Keratinocyte (primary cell): Measurements from ENCODE around the gene IGFBP3. TPM values are rescaled to one million over a fixed set of nuclear protein-coding genes. Genes with fewer than 3 reads are reported as not detected.

ENCODE experiments used
- DNase-seq: peaks from one replicate; pipeline ENCODE4 v3.0.0-alpha.2; 2011; ENCODE audit warnings: low read depth, missing footprints, low spot score
- FAIRE-seq: peaks from 2 replicates; lab custom pipeline; 2011; peaks lifted over from hg19 to GRCh38; lab: Jason Lieb, UNC
- H2AFZ ChIP-seq: 2 replicates; pipeline ENCODE4 v1.6.0; 2012; ENCODE audit warnings: low read length, control low read depth, inconsistent platforms; ENCODE audit not compliant: control insufficient read depth
- H3K27ac ChIP-seq: 2 replicates; pipeline ENCODE4 v1.5.1; 2011; ENCODE audit warnings: low read length; ENCODE audit not compliant: control insufficient read depth, insufficient read depth
- H3K27me3 ChIP-seq: 3 replicates; pipeline ENCODE4 v1.6.0; 2011; ENCODE audit warnings: low read length; ENCODE audit not compliant: control insufficient read depth, insufficient read depth; ENCODE audit errors: extremely low read depth
- H3K36me3 ChIP-seq, 2 experiments: 2 replicates in 1 of 2; 3 replicates in 1 of 2; pipeline ENCODE4 v1.5.1; 2011; ENCODE audit warnings: low read length in 2 of 2, mild to moderate bottlenecking in 1 of 2; ENCODE audit not compliant: control insufficient read depth in 2 of 2, insufficient read depth in 2 of 2; ENCODE audit errors: extremely low read depth in 1 of 2
- H3K4me1 ChIP-seq: 3 replicates; pipeline ENCODE4 v1.5.1; 2011; ENCODE audit warnings: low read length; ENCODE audit not compliant: control insufficient read depth, insufficient read depth; ENCODE audit errors: extremely low read depth
- H3K4me2 ChIP-seq: 3 replicates; pipeline ENCODE4 v1.6.0; 2011; ENCODE audit warnings: low read depth, low read length; ENCODE audit not compliant: control insufficient read depth, insufficient read depth; ENCODE audit errors: extremely low read depth
- H3K4me3 ChIP-seq, 3 experiments: fragments of 200-600 bp in 1 of 3; sonication (generic) in 1 of 3; 2 replicates in 2 of 3; 3 replicates in 1 of 3; pipeline ENCODE4 v1.5.1; 2011 to 2016; ENCODE audit warnings: low read length in 3 of 3, mild to moderate bottlenecking in 3 of 3, control low read depth in 2 of 3, inconsistent platforms in 1 of 3, low read depth in 1 of 3, mixed read lengths in 1 of 3, mixed run types in 1 of 3, moderate library complexity in 1 of 3; ENCODE audit not compliant: control insufficient read depth in 2 of 3, insufficient read depth in 2 of 3; ENCODE audit errors: extremely low read depth in 1 of 3
- H3K79me2 ChIP-seq: 2 replicates; pipeline ENCODE4 v1.6.0; 2012; ENCODE audit warnings: low read length; ENCODE audit not compliant: control insufficient read depth, insufficient read depth
- H3K9ac ChIP-seq: 3 replicates; pipeline ENCODE4 v1.6.0; 2011; ENCODE audit warnings: low read length; ENCODE audit not compliant: control insufficient read depth, insufficient read depth; ENCODE audit errors: extremely low read depth
- H3K9me1 ChIP-seq: 3 replicates; pipeline ENCODE4 v1.6.0; 2011; ENCODE audit warnings: low read length; ENCODE audit not compliant: control insufficient read depth, insufficient read depth; ENCODE audit errors: extremely low read depth
- H3K9me3 ChIP-seq: 2 replicates; pipeline ENCODE4 v1.5.1; 2012; ENCODE audit warnings: low read depth, low read length; ENCODE audit not compliant: control insufficient read depth
- H4K20me1 ChIP-seq: 3 replicates; pipeline ENCODE4 v1.6.0; 2011; ENCODE audit warnings: low read length; ENCODE audit not compliant: control insufficient read depth, insufficient read depth; ENCODE audit errors: extremely low read depth
- CTCF ChIP-seq, 3 experiments: IDR thresholded peaks in 1 of 3; conservative IDR thresholded peaks in 1 of 3; optimal IDR thresholded peaks in 1 of 3; 2 replicates in 2 of 3; 3 replicates in 1 of 3; pipeline versions ENCODE3 to v1.5.1; 2011; ENCODE audit warnings: low read length in 3 of 3, mild to moderate bottlenecking in 3 of 3, moderate library complexity in 2 of 3, control low read depth in 1 of 3, inconsistent platforms in 1 of 3; ENCODE audit not compliant: insufficient read depth in 2 of 3; ENCODE audit errors: extremely low read depth in 1 of 3
- EZH2 ChIP-seq: IDR thresholded peaks from one replicate; pipeline ENCODE4 v1.6.1; 2012; ENCODE audit warnings: inconsistent platforms, mild to moderate bottlenecking, low read length, moderate library complexity
- dilution Hi-C: fragments of 300-500 bp; cut with MboI; formaldehyde crosslinking; loops from one replicate; pipeline ENCODE4 v1.7.0; 2020; ENCODE audit warnings: low sequenced_read_pairs; ENCODE audit not compliant: extremely low pct_ligation_motif_present
- polyA plus RNA-seq, 5 experiments: library from polyadenylated mRNA; depleted of rRNA in 3 of 5; stranded (reverse) in 3 of 5; stranded (forward) in 1 of 5; unstranded in 1 of 5; fragments of >200 nt; gene quantifications; 1 replicate in 1 of 5; 2 replicates in 3 of 5; 3 replicates in 1 of 5; pipeline versions ENCODE4 v1.2.1 to v1.2.3, GENCODE V29; 2011 to 2012; ENCODE audit warnings: missing spikeins in 2 of 5, low read depth in 1 of 5, low replicate concordance in 1 of 5

The IGFBP3 gene
- polyA plus RNA-seq, 1 donor (not counting 4 experiments of a cell fraction or from before 2014, with no cell fraction given) = 14.0 TPM

GRCh38 chr7:45865594-45866410, 55.3 kb downstream of the IGFBP3 start:
- no peaks in the 10 kb centered on the region for H3K79me2 ChIP-seq
- peaks cover 13% of the 10 kb centered on the region for H3K27me3 ChIP-seq
- TF ChIP-seq EZH2 (no peak), CTCF (optimal IDR thresholded peaks at IDR 0.05 in 1 of 3, IDR thresholded peaks at IDR 0.05 in 1 of 3, conservative IDR thresholded peaks at IDR 0.05 in 1 of 3; ENCODE audit: extremely low read depth in 1 of 3, insufficient read depth in 2 of 3, low read length in 3 of 3) (no peak)
- FAIRE-seq (no peak), DNase-seq (no peak)
- H3K27ac ChIP-seq = no peak overlapping the region
- H3K4me2 ChIP-seq = no peak overlapping the region
- H2AFZ ChIP-seq = no peak overlapping the region
- no peaks in the 10 kb centered on the region for H3K4me1 ChIP-seq
- no peaks in the 10 kb centered on the region for H3K9me3 ChIP-seq
- H3K4me3 ChIP-seq = no peak overlapping the region
- H4K20me1 ChIP-seq = no peaks in the 10 kb centered on the region
- H3K9ac ChIP-seq = no peak overlapping the region
- dilution Hi-C loops = no loop called here
- H3K9me1 ChIP-seq = no peaks in the 10 kb centered on the region
- H3K36me3 ChIP-seq = no peaks in the 10 kb centered on the region

GRCh38 chr7:45863715-45864114, 57.4 kb downstream of the IGFBP3 start:
- TF ChIP-seq EZH2 (no peak), CTCF (optimal IDR thresholded peaks at IDR 0.05 in 1 of 3, IDR thresholded peaks at IDR 0.05 in 1 of 3, conservative IDR thresholded peaks at IDR 0.05 in 1 of 3; ENCODE audit: extremely low read depth in 1 of 3, insufficient read depth in 2 of 3, low read length in 3 of 3) (peak in 2 of 3 experiments; percentile 12 to 45)
- H3K4me3 ChIP-seq = no peak overlapping the region
- H3K27me3 ChIP-seq = peaks cover 13% of the 10 kb centered on the region
- no peaks in the 10 kb centered on the region for H3K79me2 ChIP-seq
- no peaks in the 10 kb centered on the region for H3K36me3 ChIP-seq
- H2AFZ ChIP-seq = no peak overlapping the region
- no peaks in the 10 kb centered on the region for H4K20me1 ChIP-seq
- dilution Hi-C loops = no loop called here
- no peaks in the 10 kb centered on the region for H3K9me3 ChIP-seq
- no peak overlapping the region for H3K27ac ChIP-seq
- no peaks in the 10 kb centered on the region for H3K4me1 ChIP-seq
- H3K9me1 ChIP-seq = no peaks in the 10 kb centered on the region
- DNase-seq = no peak
- no peak overlapping the region for H3K4me2 ChIP-seq
- no peak for FAIRE-seq
- no peak overlapping the region for H3K9ac ChIP-seq

Other genes with a start within 250 kb of the IGFBP3 start
- not detected in 3 replicates for gene CCDC201, start 48.2 kb downstream of the IGFBP3 start, polyA plus RNA-seq
- gene IGFBP1, start 32.8 kb downstream of the IGFBP3 start, polyA plus RNA-seq = not detected in 3 replicates